Embryonic facial prominence (tissue), 1 donor: Measurements from ENCODE around the gene SYNPO.

Experiments
- DNase-seq: peaks from one replicate; pipeline ENCODE4 v3.0.0-alpha.2; 2016; ENCODE audit errors: extremely low spot score

Gene SYNPO

GRCh38 chr5:150641006-150641570 is 628 bp downstream of the SYNPO start:
- no peak for DNase-seq

- DNase-seq, result no peak
Observed at GRCh38 chr5:150641824-150642566, 1.5 kb downstream of the SYNPO start.

- DNase-seq, result peak; percentile 35
Observed at GRCh38 chr5:150642567-150642927, 2.1 kb downstream of the SYNPO start.

GRCh38 chr5:150642991-150643710 is 2.7 kb downstream of the SYNPO start:
- DNase-seq, result no peak

GRCh38 chr5:150644058-150644457 is 3.6 kb downstream of the SYNPO start:
- no peak for DNase-seq

GRCh38 chr5:150644514-150644913 is 4.1 kb downstream of the SYNPO start:
- DNase-seq, result no peak

- no peak for DNase-seq
Observed at GRCh38 chr5:150645070-150645700, 4.7 kb downstream of the SYNPO start.

GRCh38 chr5:150647275-150648251 is 7.1 kb downstream of the SYNPO start:
- no peak for DNase-seq

GRCh38 chr5:150648294-150649107 is 8.0 kb downstream of the SYNPO start:
- DNase-seq, result no peak

- no peak for DNase-seq
Observed at GRCh38 chr5:150649108-150650020, 8.9 kb downstream of the SYNPO start.

- DNase-seq, result no peak
Observed at GRCh38 chr5:150650021-150651006, 9.9 kb downstream of the SYNPO start.

- no peak for DNase-seq
Observed at GRCh38 chr5:150651382-150651781, 10.9 kb downstream of the SYNPO start.

GRCh38 chr5:150651924-150652671 is 11.6 kb downstream of the SYNPO start:
- no peak for DNase-seq

GRCh38 chr5:150653145-150653761 is 12.8 kb downstream of the SYNPO start:
- DNase-seq, result no peak

GRCh38 chr5:150653762-150654556 is 13.5 kb downstream of the SYNPO start:
- DNase-seq, result no peak

- no peak for DNase-seq
Observed at GRCh38 chr5:150655221-150655620, 14.8 kb downstream of the SYNPO start.
